Cardiac fibroblast (primary cell): ENCODE results near the gene ABLIM3.

Experiments used
- DNase-seq, 2 donors: peaks; one replicate each; pipeline versions ENCODE4 v3.0.0 to v3.0.0-alpha.2; 2010; ENCODE audit warnings: low read depth in 2 of 2
- H3K4me3 ChIP-seq, 2 donors: replicated peaks in 1 of 2; 1 replicate in 1 of 2; 2 replicates in 1 of 2; pipeline ENCODE4 v1.5.1; 2011; ENCODE audit warnings: low read depth in 2 of 2, low read length in 2 of 2, mild to moderate bottlenecking in 2 of 2, moderate library complexity in 1 of 2
- TF ChIP-seq, protein P1 (sequence below): IDR thresholded peaks from one replicate; pipeline ENCODE4 v1.5.1; 2011; ENCODE audit warnings: low read depth, mild to moderate bottlenecking, low read length, inconsistent platforms

The ABLIM3 gene

DNA sequence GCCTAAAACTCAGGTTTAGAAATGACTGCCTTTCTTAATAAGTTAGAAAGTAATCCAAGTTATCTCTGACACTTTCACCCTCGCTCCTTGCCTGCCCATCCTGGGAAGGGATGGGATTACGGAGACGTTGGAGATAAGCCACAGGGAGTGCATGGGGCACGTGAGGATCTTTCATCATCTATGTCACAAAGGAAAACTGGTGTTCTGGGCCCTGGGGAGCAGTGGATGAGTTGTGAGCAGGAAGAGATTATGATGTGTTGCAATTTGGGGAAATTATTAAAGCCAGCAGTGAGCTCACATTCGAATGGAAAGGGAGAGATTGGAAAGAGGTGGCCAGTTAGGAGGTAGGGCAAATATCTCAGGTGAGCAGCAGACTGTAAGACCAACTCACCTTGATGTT lies 143.2 kb downstream of the ABLIM3 start:
- TF ChIP-seq, protein P1, sequence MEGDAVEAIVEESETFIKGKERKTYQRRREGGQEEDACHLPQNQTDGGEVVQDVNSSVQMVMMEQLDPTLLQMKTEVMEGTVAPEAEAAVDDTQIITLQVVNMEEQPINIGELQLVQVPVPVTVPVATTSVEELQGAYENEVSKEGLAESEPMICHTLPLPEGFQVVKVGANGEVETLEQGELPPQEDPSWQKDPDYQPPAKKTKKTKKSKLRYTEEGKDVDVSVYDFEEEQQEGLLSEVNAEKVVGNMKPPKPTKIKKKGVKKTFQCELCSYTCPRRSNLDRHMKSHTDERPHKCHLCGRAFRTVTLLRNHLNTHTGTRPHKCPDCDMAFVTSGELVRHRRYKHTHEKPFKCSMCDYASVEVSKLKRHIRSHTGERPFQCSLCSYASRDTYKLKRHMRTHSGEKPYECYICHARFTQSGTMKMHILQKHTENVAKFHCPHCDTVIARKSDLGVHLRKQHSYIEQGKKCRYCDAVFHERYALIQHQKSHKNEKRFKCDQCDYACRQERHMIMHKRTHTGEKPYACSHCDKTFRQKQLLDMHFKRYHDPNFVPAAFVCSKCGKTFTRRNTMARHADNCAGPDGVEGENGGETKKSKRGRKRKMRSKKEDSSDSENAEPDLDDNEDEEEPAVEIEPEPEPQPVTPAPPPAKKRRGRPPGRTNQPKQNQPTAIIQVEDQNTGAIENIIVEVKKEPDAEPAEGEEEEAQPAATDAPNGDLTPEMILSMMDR = no peak
- DNase-seq = peak; percentile 75 to 82

DNA sequence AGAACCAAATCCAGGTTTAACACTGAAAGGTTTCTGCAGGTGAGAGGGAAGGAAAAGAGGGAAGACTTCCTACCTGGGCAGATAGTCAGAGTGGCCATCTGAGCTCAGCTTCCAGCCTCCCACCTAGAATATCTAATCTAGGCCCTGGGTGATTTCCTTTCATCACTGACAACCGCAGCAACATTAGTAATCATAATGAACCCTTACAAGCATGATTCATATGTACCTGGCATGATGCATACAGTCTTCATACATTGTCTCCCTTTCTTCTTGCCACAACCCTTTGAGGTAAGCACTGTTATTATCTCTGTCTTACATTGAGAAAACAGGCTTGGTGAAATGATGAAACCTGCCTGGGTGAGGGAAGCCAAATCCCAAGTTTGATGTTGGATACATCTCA lies 143.9 kb downstream of the ABLIM3 start:
- TF ChIP-seq, protein P1 = no peak
- no peak for DNase-seq
- no peak overlapping the region for H3K4me3 ChIP-seq

More for the DNA sequence above, 143.2 kb downstream of the ABLIM3 start:
- no peak overlapping the region for H3K4me3 ChIP-seq

DNA sequence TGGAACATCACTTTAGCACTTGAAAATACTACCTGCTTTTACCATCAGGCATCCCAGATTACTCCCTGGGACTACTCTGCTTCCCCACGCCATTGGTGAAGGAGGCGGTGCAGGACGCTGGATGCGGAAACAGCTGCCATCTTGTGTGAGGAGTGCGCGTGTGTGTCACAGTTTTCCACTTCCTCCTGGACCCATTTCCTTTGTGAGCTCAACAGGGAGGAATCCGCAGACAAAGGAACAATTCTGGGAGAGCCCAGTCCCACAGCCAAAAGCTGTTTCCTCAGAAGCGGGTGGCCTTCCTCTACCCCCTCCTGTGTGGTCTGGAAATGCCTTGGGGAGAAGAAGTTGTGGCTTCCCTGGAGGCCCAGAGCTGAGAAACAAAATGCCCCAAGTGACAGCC lies 147.1 kb downstream of the ABLIM3 start:
- TF ChIP-seq, protein P1 = no peak
- no peak overlapping the region for H3K4me3 ChIP-seq
- peak; percentile 41 to 76 for DNase-seq

DNA sequence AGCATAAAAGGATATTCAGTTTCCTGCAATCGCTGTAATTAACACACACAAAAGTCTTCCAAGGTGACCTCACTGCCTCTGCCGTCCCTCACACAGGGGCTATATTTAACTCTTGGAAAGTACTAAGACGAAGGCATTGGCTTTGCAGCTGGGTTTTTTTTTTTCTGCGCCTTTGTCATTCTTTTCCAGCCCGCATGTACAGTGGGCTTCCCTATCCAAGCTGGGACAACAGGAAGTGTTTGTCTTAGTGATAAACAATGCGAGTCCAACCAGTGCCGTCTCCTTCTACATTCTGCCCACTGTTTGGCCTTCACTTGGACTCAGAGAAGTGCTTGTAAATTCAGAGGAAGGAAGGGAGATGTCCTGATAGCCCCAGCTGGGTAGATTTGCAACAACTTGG lies 148.0 kb downstream of the ABLIM3 start:
- peak; percentile 35 to 56 for DNase-seq
- no peak overlapping the region for H3K4me3 ChIP-seq
- TF ChIP-seq, protein P1 = no peak

DNA sequence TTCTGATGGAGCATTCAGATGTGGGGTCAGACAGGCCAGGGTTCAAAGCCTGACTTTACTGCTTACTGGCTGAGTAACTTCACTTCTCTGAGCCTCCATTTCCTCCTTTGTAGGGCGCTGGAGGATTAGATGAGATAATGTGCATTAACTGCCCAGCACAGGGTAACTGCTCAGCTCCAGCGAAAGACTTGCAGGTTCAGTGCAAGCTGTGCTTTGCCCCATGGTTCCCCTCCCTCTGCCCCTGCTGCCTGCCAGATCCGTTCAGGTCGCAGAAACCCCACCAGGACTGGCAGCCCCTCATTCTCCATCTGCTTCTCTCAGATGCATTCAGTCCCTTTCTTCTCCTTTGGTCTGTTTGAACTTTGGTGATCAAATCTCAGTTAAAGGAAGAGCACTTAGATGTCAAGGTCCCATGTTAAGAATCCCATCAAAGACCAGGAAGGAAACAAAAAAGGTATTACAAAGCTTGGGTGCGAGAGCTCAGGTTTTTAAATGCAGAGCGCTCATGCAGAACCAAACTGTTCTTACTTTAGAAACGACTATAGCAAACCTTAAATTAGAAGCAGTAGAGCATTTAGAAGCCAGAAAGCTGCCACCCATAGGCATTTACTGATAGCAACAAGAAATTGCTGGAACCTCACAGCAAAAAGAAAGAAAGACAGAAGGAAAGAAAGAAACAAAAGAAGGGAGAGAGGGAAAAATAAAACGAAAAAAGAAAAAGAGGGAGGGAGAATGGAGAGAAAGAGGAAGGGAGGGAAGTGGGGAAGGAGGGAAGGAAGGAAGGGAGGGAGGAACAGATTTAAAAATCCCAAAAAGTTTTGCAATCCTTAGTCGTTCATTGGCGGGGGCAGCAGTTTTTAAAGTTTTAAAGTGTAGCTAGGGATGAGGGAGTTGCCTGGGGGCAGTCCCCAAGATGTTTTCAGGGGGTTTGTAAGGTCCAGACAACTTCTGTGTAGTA lies 153.9 kb downstream of the ABLIM3 start:
- H3K4me3 ChIP-seq = no peak overlapping the region
- DNase-seq = no peak
- TF ChIP-seq, protein P1 = no peak

DNA sequence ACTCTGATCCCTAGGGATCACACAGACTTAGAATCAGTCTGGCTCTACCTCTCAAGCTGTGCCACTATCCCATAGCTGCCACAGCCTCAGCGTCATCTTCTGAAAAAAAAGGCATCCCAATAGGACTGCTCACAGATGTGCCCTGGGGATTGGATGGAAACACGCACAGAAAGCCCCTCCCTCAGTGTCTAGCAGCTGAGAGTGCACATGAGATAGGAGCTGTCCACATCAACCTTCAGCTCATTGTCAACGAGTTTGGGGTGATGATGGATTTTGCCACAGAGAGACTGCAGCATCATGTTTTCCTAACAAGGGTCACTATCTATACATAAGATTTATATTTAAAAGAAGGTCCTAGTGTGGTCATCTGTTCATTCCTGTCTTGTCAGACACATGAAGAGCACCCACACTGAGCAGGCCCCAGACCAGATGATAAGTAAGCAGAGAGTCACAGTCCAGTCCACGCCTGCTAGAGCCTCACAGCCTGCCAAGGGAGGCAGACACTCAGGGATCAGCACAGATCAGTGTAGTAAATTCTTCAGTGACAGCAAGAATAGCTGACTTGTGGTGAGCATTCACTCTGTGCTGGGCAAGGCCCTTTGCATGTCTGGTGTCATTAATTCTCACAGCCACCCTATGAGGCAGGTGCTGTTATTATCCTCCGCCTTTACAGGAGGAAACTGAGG lies 156.2 kb downstream of the ABLIM3 start:
- TF ChIP-seq, protein P1 = no peak
- no peak overlapping the region for H3K4me3 ChIP-seq
- DNase-seq = peak in 1 of 2 donors; percentile 20
